Measurements from ENCODE around the gene SLC7A8. TPM values are rescaled to one million over a fixed set of nuclear protein-coding genes. Genes with fewer than 3 reads are reported as not detected.
A peak's percentile ranks its signal among the peaks of the same experiment; 100 is the strongest.

SLC7A8 gene
- total RNA-seq, 1 experiment from 2014 or later, result 77.9 TPM

DNA sequence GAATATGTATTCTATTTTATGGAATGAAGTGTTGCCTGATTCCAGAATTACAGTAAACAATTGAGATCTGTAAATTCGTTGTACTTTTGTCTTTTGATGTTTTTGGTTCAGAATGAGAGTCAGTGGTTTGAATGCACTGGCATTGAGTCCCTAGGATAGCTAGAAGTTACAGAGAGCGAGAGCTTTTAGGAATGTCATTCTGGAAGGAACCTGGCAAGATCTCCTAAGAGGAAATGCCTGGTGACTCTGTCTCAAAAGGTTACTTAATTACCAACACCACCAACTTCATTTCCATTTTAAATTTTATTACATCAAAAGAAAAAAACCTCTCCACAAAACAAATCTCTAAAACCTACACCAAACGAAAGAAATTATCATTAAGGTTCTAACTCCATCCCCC, 58.4 kb downstream of the SLC7A8 start:
- H4K20me1 ChIP-seq (ENCODE audit: control insufficient read depth, insufficient read depth, insufficient read length), result no peaks in the 10 kb centered on the region
- no peaks in the 10 kb centered on the region for H3K79me2 ChIP-seq (ENCODE audit: insufficient read depth, low read length)
- DNase-seq, result no peak
- Mint-ChIP-seq H3K9me3 (no peaks in the 10 kb centered on the region), H3K27ac (peak overlapping the region in 1 of 3 experiments; percentile 26; a peak in 1 of 7 replicates), H3K4me3 (no peak overlapping the region), H3K4me1 (peaks cover 46 to 48% of the 10 kb centered on the region in 2 experiments), H3K36me3 (ENCODE audit: insufficient read depth in 1 of 3, low read depth in 3 of 3) (peaks cover 21 to 32% (median 32%) of the 10 kb centered on the region in 3 experiments; a peak in 6 of 7 replicates), H3K27me3 (ENCODE audit: low read depth) (peaks cover 2% of the 10 kb centered on the region; the same call in 1 of the 2 replicates)
- H4K8ac ChIP-seq (replicated peaks; ENCODE audit: insufficient read length, low read depth, low read length), result no peak overlapping the region
- H3K9ac ChIP-seq (ENCODE audit: extremely low read depth, insufficient read length, low read length), result no peak overlapping the region
- no peaks in the 10 kb centered on the region for H3K9me3 ChIP-seq (ENCODE audit: control insufficient read depth, low read depth, low read length)
- peaks cover 11% of the 10 kb centered on the region for H3K4me1 ChIP-seq (ENCODE audit: insufficient read depth, low read length)
- H4K91ac ChIP-seq (ENCODE audit: insufficient read length, low read depth, low read length), result no peak overlapping the region
- H3K27me3 ChIP-seq (ENCODE audit: insufficient read depth, low read length), result no peaks in the 10 kb centered on the region
- no peak overlapping the region for H3K18ac ChIP-seq (ENCODE audit: insufficient read length, low read depth, low read length)
- no peak overlapping the region for H3K4ac ChIP-seq (ENCODE audit: low read depth, low read length)
- no peak overlapping the region for H3K23ac ChIP-seq (ENCODE audit: insufficient read length, low read depth, low read length)
- no peak overlapping the region for H2BK12ac ChIP-seq (ENCODE audit: insufficient read length, low read depth, low read length)
- H2BK5ac ChIP-seq (ENCODE audit: insufficient read length, low read length), result no peak overlapping the region
- no peak overlapping the region for H3K4me2 ChIP-seq (ENCODE audit: insufficient read depth, insufficient read length, low read length)
- no peak overlapping the region for H2BK20ac ChIP-seq (ENCODE audit: low read depth, low read length, poor library complexity, severe bottlenecking)
- TF ChIP-seq, protein P1, sequence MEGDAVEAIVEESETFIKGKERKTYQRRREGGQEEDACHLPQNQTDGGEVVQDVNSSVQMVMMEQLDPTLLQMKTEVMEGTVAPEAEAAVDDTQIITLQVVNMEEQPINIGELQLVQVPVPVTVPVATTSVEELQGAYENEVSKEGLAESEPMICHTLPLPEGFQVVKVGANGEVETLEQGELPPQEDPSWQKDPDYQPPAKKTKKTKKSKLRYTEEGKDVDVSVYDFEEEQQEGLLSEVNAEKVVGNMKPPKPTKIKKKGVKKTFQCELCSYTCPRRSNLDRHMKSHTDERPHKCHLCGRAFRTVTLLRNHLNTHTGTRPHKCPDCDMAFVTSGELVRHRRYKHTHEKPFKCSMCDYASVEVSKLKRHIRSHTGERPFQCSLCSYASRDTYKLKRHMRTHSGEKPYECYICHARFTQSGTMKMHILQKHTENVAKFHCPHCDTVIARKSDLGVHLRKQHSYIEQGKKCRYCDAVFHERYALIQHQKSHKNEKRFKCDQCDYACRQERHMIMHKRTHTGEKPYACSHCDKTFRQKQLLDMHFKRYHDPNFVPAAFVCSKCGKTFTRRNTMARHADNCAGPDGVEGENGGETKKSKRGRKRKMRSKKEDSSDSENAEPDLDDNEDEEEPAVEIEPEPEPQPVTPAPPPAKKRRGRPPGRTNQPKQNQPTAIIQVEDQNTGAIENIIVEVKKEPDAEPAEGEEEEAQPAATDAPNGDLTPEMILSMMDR (conservative IDR thresholded peaks at IDR 0.05), result no peak
- H3K14ac ChIP-seq (ENCODE audit: insufficient read depth, low read length), result no peak overlapping the region
- no peak overlapping the region for H3T11ph ChIP-seq (ENCODE audit: low read length)
- no peak overlapping the region for H4K5ac ChIP-seq (ENCODE audit: insufficient read length, low read depth, low read length)
- no peak overlapping the region for H3K56ac ChIP-seq (ENCODE audit: insufficient read length, low read depth, low read length)
- no peak overlapping the region for H2AFZ ChIP-seq (ENCODE audit: low read length)
- no peaks in the 10 kb centered on the region for H3K79me1 ChIP-seq (ENCODE audit: insufficient read depth, low read depth, low read length, poor library complexity, severe bottlenecking)
- no peak overlapping the region for H2BK120ac ChIP-seq (ENCODE audit: low read depth, low read length, poor library complexity, severe bottlenecking)
- no peak overlapping the region for H2BK15ac ChIP-seq (ENCODE audit: low read depth, low read length)
- H2AK5ac ChIP-seq (ENCODE audit: insufficient read length, low read length), result no peak overlapping the region
- WGBS (ENCODE audit: extremely low coverage, insufficient read length, low lambda C conversion rate), result 100% methylated on average over 1 of the region's 3 CpGs
- H3K23me2 ChIP-seq (ENCODE audit: insufficient read length, low read depth, low read length, poor library complexity, severe bottlenecking), result no peaks in the 10 kb centered on the region
- H3K27ac ChIP-seq (ENCODE audit: insufficient read length, low read depth, low read length), result no peak overlapping the region

Measured in H9 (cell line).